Measurements from ENCODE around the gene LEP.

DNA sequence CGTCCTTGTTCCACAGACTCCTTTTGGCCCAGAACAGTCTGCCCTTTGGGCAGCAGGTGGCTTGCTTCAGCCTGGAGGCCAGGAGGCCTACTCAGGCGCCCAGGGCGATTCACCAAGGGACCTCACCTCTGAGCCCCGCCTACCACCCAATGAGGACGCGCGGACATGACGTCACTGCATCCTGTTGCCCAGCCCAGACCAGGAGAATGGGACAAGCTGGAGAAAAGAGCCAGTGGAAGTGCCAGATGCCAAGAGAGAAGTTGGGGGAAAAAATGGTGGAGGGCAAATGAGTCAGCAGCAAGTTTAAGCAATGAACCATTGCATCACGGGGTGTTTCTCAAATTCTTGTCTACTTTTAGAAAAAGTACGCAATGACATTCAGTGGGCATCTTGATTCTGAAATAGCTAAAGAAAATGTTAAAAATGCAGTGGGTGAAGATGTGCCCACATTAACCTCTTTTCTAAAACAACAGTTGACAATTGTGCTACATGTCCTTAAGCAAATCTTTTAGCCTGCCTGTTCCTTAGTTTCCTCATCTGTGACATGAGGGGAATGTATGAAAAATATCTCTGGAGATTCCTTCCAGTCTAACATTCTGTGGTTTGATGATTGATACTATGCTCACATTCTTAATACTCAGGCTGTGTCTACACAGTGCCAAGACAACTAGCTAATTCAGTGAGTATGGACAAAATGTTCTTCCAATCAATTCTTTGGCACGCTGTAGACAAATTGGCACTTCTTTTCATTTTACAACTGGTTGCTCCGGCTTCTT is 23.9 kb upstream of the LEP start:
- TF ChIP-seq CTCF (IDR thresholded peaks at IDR 0.05; ENCODE audit: control extremely low read depth in 1 of 3, insufficient read depth in 1 of 3, low read depth in 1 of 3, low read length in 3 of 3) (no peak), BCL11A (IDR thresholded peaks at IDR 0.05; ENCODE audit: low read depth in 2 of 2, low read length in 2 of 2) (no peak), EP300 (IDR thresholded peaks at IDR 0.05; ENCODE audit: borderline replicate concordance in 1 of 2, low read depth in 2 of 2, low read length in 2 of 2) (no peak), BACH1 (IDR thresholded peaks at IDR 0.05; ENCODE audit: low read length) (no peak)
